HCT116 (cell line): ENCODE measurements around the gene CD34. TPM values are rescaled to one million over a fixed set of nuclear protein-coding genes. Genes with fewer than 3 reads are reported as not detected.

ENCODE experiments used
- ATAC-seq: fragments of 200-7000 bp; cut with Tn5 transposase; 2 replicates; pipeline ENCODE4 v1.9.1; 2020; ENCODE audit warnings: mild to moderate bottlenecking, moderate library complexity
- BruUV-seq: library from RNA; stranded (reverse); fragments of 400-500 nt; replicated peaks from 2 replicates; lab custom pipeline; 2021; lab: Mats Ljungman, UMichigan
- CTCF ChIA-PET: fragments of 300-600 bp; sonication (Branson Sonifier 250); formaldehyde crosslinking; loops from one replicate; lab custom pipeline; 2021; ENCODE audit warnings: antibody characterized with exemption; lab: Charles Lee
- POLR2A ChIA-PET: fragments of 300-600, 350-600 bp; sonication (Branson Sonifier 250); formaldehyde crosslinking; loops from one replicate; lab custom pipeline; 2021; ENCODE audit warnings: antibody characterized with exemption; lab: Charles Lee
- RAD21 ChIA-PET, 2 experiments: fragments of 300-600 bp; sonication (Branson Sonifier 250); formaldehyde crosslinking; loops; one replicate each; lab custom pipeline; 2023; ENCODE audit warnings: low total read pairs in 2 of 2; ENCODE audit not compliant: uncharacterized antibody in 2 of 2, unreplicated experiment in 2 of 2, low non-redundant PET in 1 of 2; lab: Charles Lee
- DNase-seq: peaks from one replicate; pipeline ENCODE4 v3.0.0-alpha.2; 2010; ENCODE audit warnings: low read depth, low spot score
- H2AFZ ChIP-seq: fragments of 200-600 bp; shearing (Covaris generic), sonication (generic); 2 replicates; pipeline ENCODE4 v1.6.1; 2017; ENCODE audit warnings: low read depth, mixed run types, mixed read lengths, antibody characterized with exemption, low read length; ENCODE audit not compliant: poor library complexity, severe bottlenecking
- H3K27ac ChIP-seq: 2 replicates; pipeline ENCODE4 v1.5.1; 2012; ENCODE audit warnings: low read depth, low read length
- H3K27me3 ChIP-seq: fragments of 200-600 bp; sonication (generic); 2 replicates; pipeline ENCODE4 v1.6.1; 2016; ENCODE audit warnings: mixed run types, low read length, mixed read lengths; ENCODE audit not compliant: insufficient read depth
- H3K36me3 ChIP-seq, 2 experiments: fragments of 200-500 bp in 1 of 2; fragments of 200-600 bp in 1 of 2; sonication (Bioruptor generic) in 1 of 2; sonication (generic) in 1 of 2; 2 replicates each; pipeline versions ENCODE4 v1.5.1 to v1.6.1; 2014 to 2016; ENCODE audit warnings: low read length in 2 of 2, inconsistent platforms in 1 of 2, mixed read lengths in 1 of 2, mixed run types in 1 of 2; ENCODE audit not compliant: insufficient read depth in 2 of 2, control insufficient read depth in 1 of 2
- H3K4me1 ChIP-seq, 2 experiments: fragments of 200-600 bp in 1 of 2; sonication (generic) in 1 of 2; 2 replicates each; pipeline versions ENCODE4 v1.5.1 to v1.6.1; 2012 to 2017; ENCODE audit warnings: low read length in 2 of 2, inconsistent platforms in 1 of 2, mild to moderate bottlenecking in 1 of 2, mixed read lengths in 1 of 2, mixed run types in 1 of 2, moderate library complexity in 1 of 2; ENCODE audit not compliant: insufficient read depth in 2 of 2, control insufficient read depth in 1 of 2
- H3K4me2 ChIP-seq: fragments of 200-600 bp; sonication (generic); 2 replicates; pipeline ENCODE4 v1.6.1; 2017; ENCODE audit warnings: mixed run types, low read length, mixed read lengths
- H3K4me3 ChIP-seq, 2 experiments: fragments of 200-600 bp in 1 of 2; sonication (generic) in 1 of 2; replicated peaks in 1 of 2; 2 replicates each; pipeline ENCODE4 v1.5.1; 2011 to 2016; ENCODE audit warnings: low read length in 2 of 2, control low read depth in 1 of 2, low read depth in 1 of 2, mild to moderate bottlenecking in 1 of 2, mixed read lengths in 1 of 2, mixed run types in 1 of 2
- H3K79me2 ChIP-seq: fragments of 200-600 bp; sonication (generic); 2 replicates; pipeline ENCODE4 v1.6.1; 2017; ENCODE audit warnings: mild to moderate bottlenecking, mixed run types, low read length, moderate library complexity, mixed read lengths; ENCODE audit not compliant: insufficient read depth
- H3K9ac ChIP-seq: fragments of 200-600 bp; sonication (generic); 2 replicates; pipeline ENCODE4 v1.6.1; 2016; ENCODE audit warnings: low read length, mixed read lengths
- H3K9me2 ChIP-seq: fragments of 200-600 bp; sonication (generic), shearing (Covaris generic); 2 replicates; pipeline ENCODE4 v1.6.1; 2017; ENCODE audit warnings: mixed run types, mild to moderate bottlenecking, moderate library complexity; ENCODE audit not compliant: insufficient read depth
- H3K9me3 ChIP-seq, 2 experiments: fragments of 200-500 bp in 1 of 2; fragments of 200-600 bp in 1 of 2; sonication (Bioruptor generic) in 1 of 2; sonication (generic) in 1 of 2; 2 replicates each; pipeline ENCODE4 v1.6.1; 2014 to 2017; ENCODE audit warnings: low read length in 2 of 2, mixed read lengths in 2 of 2, inconsistent platforms in 1 of 2, low read depth in 1 of 2, mild to moderate bottlenecking in 1 of 2, mixed run types in 1 of 2, moderate library complexity in 1 of 2; ENCODE audit not compliant: control insufficient read depth in 1 of 2, insufficient read depth in 1 of 2
- H4K20me1 ChIP-seq: fragments of 200-600 bp; sonication (generic), shearing (Covaris generic); 2 replicates; pipeline ENCODE4 v1.6.1; 2017; ENCODE audit warnings: mixed run types, mild to moderate bottlenecking, moderate library complexity; ENCODE audit not compliant: insufficient read depth
- ATF3 ChIP-seq: IDR thresholded peaks from 2 replicates; pipeline ENCODE4 v1.6.1; 2012
- CBX3 ChIP-seq: IDR thresholded peaks from 2 replicates; pipeline ENCODE4 v1.6.1; 2012; ENCODE audit warnings: low read depth
- CEBPB ChIP-seq: IDR thresholded peaks from 2 replicates; pipeline ENCODE4 v1.6.1; 2012; ENCODE audit warnings: low read depth
- CTCF ChIP-seq, 3 experiments: fragments of 200-600 bp in 1 of 3; sonication (generic) in 1 of 3; IDR thresholded peaks in 2 of 3; conservative IDR thresholded peaks in 1 of 3; 2 replicates each; pipeline ENCODE4 v1.5.1; 2012 to 2017; ENCODE audit warnings: low read depth in 2 of 3, low read length in 2 of 3, antibody characterized with exemption in 1 of 3, borderline replicate concordance in 1 of 3, control low read depth in 1 of 3, mild to moderate bottlenecking in 1 of 3, mixed read lengths in 1 of 3, mixed run types in 1 of 3, moderate library complexity in 1 of 3; ENCODE audit not compliant: insufficient read depth in 1 of 3
- EGR1 ChIP-seq: IDR thresholded peaks from 2 replicates; pipeline ENCODE4 v1.6.1; 2012; ENCODE audit warnings: low read depth
- ELF1 ChIP-seq: IDR thresholded peaks from 2 replicates; pipeline ENCODE4 v1.6.1; 2012; ENCODE audit warnings: low read depth, borderline replicate concordance
- EZH2 ChIP-seq: fragments of 200-600 bp; sonication (generic); IDR thresholded peaks from 2 replicates; pipeline ENCODE4 v1.6.1; 2017; ENCODE audit warnings: antibody characterized with exemption, mixed run types
- FOSL1 ChIP-seq: IDR thresholded peaks from 2 replicates; pipeline ENCODE4 v1.6.1; 2012; ENCODE audit warnings: low read depth
- JUND ChIP-seq: IDR thresholded peaks from 2 replicates; pipeline ENCODE4 v1.6.1; 2012
- MAX ChIP-seq: IDR thresholded peaks from 2 replicates; pipeline ENCODE4 v1.6.1; 2012
- POLR2A ChIP-seq: IDR thresholded peaks from 2 replicates; pipeline ENCODE4 v1.7.0; 2011; ENCODE audit warnings: borderline replicate concordance; ENCODE audit not compliant: insufficient read depth, insufficient read length; ENCODE audit errors: extremely low read depth
- RAD21 ChIP-seq: IDR thresholded peaks from 2 replicates; pipeline ENCODE4 v1.6.1; 2012; ENCODE audit warnings: low read depth, mild to moderate bottlenecking
- SIN3A ChIP-seq: IDR thresholded peaks from 2 replicates; pipeline ENCODE4 v1.6.1; 2012; ENCODE audit warnings: low read depth
- SP1 ChIP-seq: IDR thresholded peaks from 2 replicates; pipeline ENCODE4 v1.6.1; 2012; ENCODE audit warnings: low read depth
- SRF ChIP-seq: IDR thresholded peaks from 2 replicates; pipeline ENCODE4 v1.6.1; 2012; ENCODE audit warnings: low read depth
- YY1 ChIP-seq: IDR thresholded peaks from 2 replicates; pipeline ENCODE4 v1.6.1; 2011; ENCODE audit warnings: low read length, low read depth, moderate library complexity, mild to moderate bottlenecking; ENCODE audit not compliant: insufficient replicate concordance; ENCODE audit errors: extremely low read depth
- ZFX ChIP-seq: fragments of 450-650 bp; IDR thresholded peaks from 2 replicates; pipeline ENCODE4 v1.6.1; 2017
- ZNF274 ChIP-seq: fragments of 200-500 bp; sonication (Bioruptor generic); IDR thresholded peaks from 2 replicates; pipeline ENCODE4 v1.6.1; 2014; ENCODE audit warnings: mild to moderate bottlenecking, low read depth, low read length, inconsistent platforms
- intact Hi-C: fragments of 100-400 bp; cut with micrococcal nuclease; formaldehyde crosslinking; loops from 2 replicates; pipeline ENCODE4 v1.10.0; 2022
- total RNA-seq: library from RNA; stranded (reverse); gene quantifications from one replicate; pipeline ENCODE4 v1.2.1, GENCODE V29; 2021; ENCODE audit not compliant: unreplicated experiment

The CD34 gene
- total RNA-seq, 1 experiment from 2014 or later = 0.07 TPM

GRCh38 chr1:207844371-207844770 is 66.6 kb downstream of the CD34 start:
- ChIA-PET CTCF (no interaction called here), POLR2A (no interaction called here), RAD21 (no interaction called here)
- H3K79me2 ChIP-seq = peaks cover 59% of the 10 kb centered on the region
- no peak overlapping the region for H3K27ac ChIP-seq
- H3K9ac ChIP-seq = no peak overlapping the region
- H2AFZ ChIP-seq = no peak overlapping the region
- DNase-seq = no peak
- no peaks in the 10 kb centered on the region for H3K9me2 ChIP-seq
- no peaks in the 10 kb centered on the region for H3K9me3 ChIP-seq
- no peaks in the 10 kb centered on the region for H3K27me3 ChIP-seq
- H3K36me3 ChIP-seq = no peaks in the 10 kb centered on the region
- BruUV-seq = no TSS peak
- intact Hi-C loops = no loop called here
- H4K20me1 ChIP-seq = no peaks in the 10 kb centered on the region
- no peak for ATAC-seq
- peaks cover 0 to 14% of the 10 kb centered on the region in 2 experiments; a peak in 2 of 4 replicates for H3K4me1 ChIP-seq
- TF ChIP-seq YY1 = no peak
- TF ChIP-seq, all 23 proteins: peak for 0
- no peak overlapping the region for H3K4me2 ChIP-seq
- H3K4me3 ChIP-seq = no peak overlapping the region

GRCh38 chr1:207842506-207842905 is 68.4 kb downstream of the CD34 start:
- Histone ChIP-seq H3K9ac (no peak overlapping the region), H3K9me2 (no peaks in the 10 kb centered on the region), H3K4me2 (no peak overlapping the region), H3K79me2 (peaks cover 47% of the 10 kb centered on the region), H3K27ac (no peak overlapping the region), H4K20me1 (no peaks in the 10 kb centered on the region), H3K4me1 (no peaks in the 10 kb centered on the region), H3K36me3 (no peaks in the 10 kb centered on the region), H2AFZ (no peak overlapping the region), H3K9me3 (no peaks in the 10 kb centered on the region), H3K27me3 (no peaks in the 10 kb centered on the region), H3K4me3 (no peak overlapping the region)
- intact Hi-C loops = no loop called here
- no peak for ATAC-seq
- DNase-seq = no peak
- CTCF ChIA-PET = interaction anchor here (1.0 to 3.8 kb wide), 4 partner anchors 8 to 43 kb away, joined by 3 to 15 read pairs (median 4); no protein-coding TSS in a partner anchor
- TF ChIP-seq ELF1 (no peak), SRF (no peak), SIN3A (no peak), EGR1 (no peak), CTCF (IDR thresholded peaks at IDR 0.05 in 2 of 3, conservative IDR thresholded peaks at IDR 0.05 in 1 of 3; ENCODE audit: borderline replicate concordance in 1 of 3, insufficient read depth in 1 of 3, low read depth in 2 of 3, low read length in 2 of 3) (no peak), EZH2 (no peak), MAX (no peak), ZNF274 (no peak), SP1 (no peak), YY1 (no peak), JUND (no peak), ZFX (no peak), FOSL1 (no peak), POLR2A (no peak), RAD21 (no peak), CBX3 (no peak), ATF3 (no peak), CEBPB (no peak)
- POLR2A ChIA-PET = no interaction called here
- no TSS peak for BruUV-seq
- RAD21 ChIA-PET = no interaction called here
